Ishikawa (cell line): Measurements from ENCODE around the gene HELQ.

Source experiments
- CEBPB ChIP-seq: IDR thresholded peaks from 2 replicates; pipeline ENCODE4 v1.6.1; 2012
- CREB1 ChIP-seq: IDR thresholded peaks from 2 replicates; pipeline ENCODE4 v1.6.1; 2012; ENCODE audit warnings: low read depth
- EGR1 ChIP-seq: IDR thresholded peaks from 2 replicates; pipeline ENCODE4 v1.6.1; 2012
- EP300 ChIP-seq: IDR thresholded peaks from 2 replicates; pipeline ENCODE4 v1.6.1; 2012; ENCODE audit warnings: borderline replicate concordance
- FOXM1 ChIP-seq: IDR thresholded peaks from 2 replicates; pipeline ENCODE4 v1.6.1; 2012; ENCODE audit warnings: low read depth, borderline replicate concordance
- NFIC ChIP-seq: IDR thresholded peaks from 2 replicates; pipeline ENCODE4 v1.6.1; 2012
- RAD21 ChIP-seq: IDR thresholded peaks from 2 replicates; pipeline ENCODE4 v1.6.1; 2012; ENCODE audit warnings: low read depth
- TAF1 ChIP-seq: IDR thresholded peaks from 2 replicates; pipeline ENCODE4 v1.6.1; 2012; ENCODE audit warnings: low read depth, mild to moderate bottlenecking
- TCF12 ChIP-seq: IDR thresholded peaks from 2 replicates; pipeline ENCODE4 v1.6.1; 2012; ENCODE audit warnings: low read depth
- TEAD4 ChIP-seq: IDR thresholded peaks from 2 replicates; pipeline ENCODE4 v1.6.1; 2012
- YY1 ChIP-seq: IDR thresholded peaks from 2 replicates; pipeline ENCODE4 v1.6.1; 2012; ENCODE audit warnings: low read depth
- ZBTB7A ChIP-seq: IDR thresholded peaks from 2 replicates; pipeline ENCODE4 v1.6.1; 2012; ENCODE audit warnings: low read depth
- TF ChIP-seq, protein P1 (sequence below): IDR thresholded peaks from 2 replicates; pipeline ENCODE4 v1.6.1; 2012
- TF ChIP-seq, protein P2 (sequence below): IDR thresholded peaks from 2 replicates; pipeline ENCODE4 v1.6.1; 2012; ENCODE audit warnings: low read depth, mild to moderate bottlenecking
- TF ChIP-seq, protein P3 (sequence below): IDR thresholded peaks from 2 replicates; pipeline ENCODE4 v1.6.1; 2012

Gene HELQ

DNA sequence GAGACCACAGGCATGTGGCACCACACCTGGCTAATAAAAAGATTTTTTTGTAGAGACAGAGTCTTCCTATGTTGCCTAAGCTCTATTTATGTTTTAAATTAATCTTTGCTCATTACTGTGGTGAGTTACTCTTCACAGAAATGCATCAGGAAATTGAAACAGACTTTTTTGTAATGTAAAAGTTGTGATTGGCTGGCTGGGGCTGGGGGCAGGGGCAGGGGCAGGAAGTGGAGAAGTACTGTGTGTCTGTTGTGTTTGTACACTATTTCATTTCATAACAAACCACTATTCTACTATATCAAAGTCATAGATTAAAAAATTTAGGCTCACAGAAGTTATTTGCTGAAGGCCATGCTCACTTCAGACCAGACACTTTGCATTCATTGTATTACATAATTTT lies 48.4 kb upstream of the HELQ start:
- TF ChIP-seq CREB1 = no peak
- no peak for TF ChIP-seq FOXM1
- TF ChIP-seq CEBPB = no peak
- TF ChIP-seq EP300 = no peak
- no peak for TF ChIP-seq TCF12
- no peak for TF ChIP-seq EGR1
- TF ChIP-seq, protein P1, sequence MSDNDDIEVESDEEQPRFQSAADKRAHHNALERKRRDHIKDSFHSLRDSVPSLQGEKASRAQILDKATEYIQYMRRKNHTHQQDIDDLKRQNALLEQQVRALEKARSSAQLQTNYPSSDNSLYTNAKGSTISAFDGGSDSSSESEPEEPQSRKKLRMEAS = no peak
- TF ChIP-seq, protein P2, sequence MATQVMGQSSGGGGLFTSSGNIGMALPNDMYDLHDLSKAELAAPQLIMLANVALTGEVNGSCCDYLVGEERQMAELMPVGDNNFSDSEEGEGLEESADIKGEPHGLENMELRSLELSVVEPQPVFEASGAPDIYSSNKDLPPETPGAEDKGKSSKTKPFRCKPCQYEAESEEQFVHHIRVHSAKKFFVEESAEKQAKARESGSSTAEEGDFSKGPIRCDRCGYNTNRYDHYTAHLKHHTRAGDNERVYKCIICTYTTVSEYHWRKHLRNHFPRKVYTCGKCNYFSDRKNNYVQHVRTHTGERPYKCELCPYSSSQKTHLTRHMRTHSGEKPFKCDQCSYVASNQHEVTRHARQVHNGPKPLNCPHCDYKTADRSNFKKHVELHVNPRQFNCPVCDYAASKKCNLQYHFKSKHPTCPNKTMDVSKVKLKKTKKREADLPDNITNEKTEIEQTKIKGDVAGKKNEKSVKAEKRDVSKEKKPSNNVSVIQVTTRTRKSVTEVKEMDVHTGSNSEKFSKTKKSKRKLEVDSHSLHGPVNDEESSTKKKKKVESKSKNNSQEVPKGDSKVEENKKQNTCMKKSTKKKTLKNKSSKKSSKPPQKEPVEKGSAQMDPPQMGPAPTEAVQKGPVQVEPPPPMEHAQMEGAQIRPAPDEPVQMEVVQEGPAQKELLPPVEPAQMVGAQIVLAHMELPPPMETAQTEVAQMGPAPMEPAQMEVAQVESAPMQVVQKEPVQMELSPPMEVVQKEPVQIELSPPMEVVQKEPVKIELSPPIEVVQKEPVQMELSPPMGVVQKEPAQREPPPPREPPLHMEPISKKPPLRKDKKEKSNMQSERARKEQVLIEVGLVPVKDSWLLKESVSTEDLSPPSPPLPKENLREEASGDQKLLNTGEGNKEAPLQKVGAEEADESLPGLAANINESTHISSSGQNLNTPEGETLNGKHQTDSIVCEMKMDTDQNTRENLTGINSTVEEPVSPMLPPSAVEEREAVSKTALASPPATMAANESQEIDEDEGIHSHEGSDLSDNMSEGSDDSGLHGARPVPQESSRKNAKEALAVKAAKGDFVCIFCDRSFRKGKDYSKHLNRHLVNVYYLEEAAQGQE = no peak
- TF ChIP-seq, protein P3, sequence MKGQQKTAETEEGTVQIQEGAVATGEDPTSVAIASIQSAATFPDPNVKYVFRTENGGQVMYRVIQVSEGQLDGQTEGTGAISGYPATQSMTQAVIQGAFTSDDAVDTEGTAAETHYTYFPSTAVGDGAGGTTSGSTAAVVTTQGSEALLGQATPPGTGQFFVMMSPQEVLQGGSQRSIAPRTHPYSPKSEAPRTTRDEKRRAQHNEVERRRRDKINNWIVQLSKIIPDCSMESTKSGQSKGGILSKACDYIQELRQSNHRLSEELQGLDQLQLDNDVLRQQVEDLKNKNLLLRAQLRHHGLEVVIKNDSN = no peak
- TF ChIP-seq TEAD4 = no peak
- TF ChIP-seq YY1 = no peak
- no peak for TF ChIP-seq TAF1
- no peak for TF ChIP-seq RAD21
- TF ChIP-seq NFIC = no peak
- TF ChIP-seq ZBTB7A = no peak

DNA sequence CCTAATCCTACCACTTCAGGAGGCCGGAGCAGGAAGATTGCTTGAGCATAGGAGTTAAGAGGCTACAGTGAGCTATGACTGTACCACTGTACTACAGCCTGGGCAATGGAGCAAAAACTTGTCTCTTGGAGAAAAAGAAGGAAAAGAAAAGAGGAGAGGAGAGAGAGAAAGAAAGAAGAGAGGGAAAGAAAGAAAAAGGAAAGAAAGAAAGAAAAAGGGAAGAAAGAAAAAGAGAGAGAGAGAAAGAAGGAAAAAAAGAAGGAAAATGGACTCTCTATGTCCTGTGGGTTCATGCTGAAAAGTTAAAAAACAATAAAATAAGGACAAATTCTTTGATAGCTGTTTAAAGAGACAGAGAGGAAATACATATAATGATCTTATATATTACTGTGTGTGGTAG lies 42.6 kb upstream of the HELQ start:
- TF ChIP-seq TCF12 = no peak
- TF ChIP-seq ZBTB7A = no peak
- TF ChIP-seq, protein P3 = no peak
- TF ChIP-seq YY1 = no peak
- no peak for TF ChIP-seq CEBPB
- TF ChIP-seq TEAD4 = no peak
- TF ChIP-seq RAD21 = no peak
- no peak for TF ChIP-seq TAF1
- TF ChIP-seq EP300 = no peak
- TF ChIP-seq FOXM1 = no peak
- TF ChIP-seq, protein P2 = no peak
- no peak for TF ChIP-seq NFIC
- TF ChIP-seq, protein P1 = no peak
- TF ChIP-seq EGR1 = no peak
- no peak for TF ChIP-seq CREB1

DNA sequence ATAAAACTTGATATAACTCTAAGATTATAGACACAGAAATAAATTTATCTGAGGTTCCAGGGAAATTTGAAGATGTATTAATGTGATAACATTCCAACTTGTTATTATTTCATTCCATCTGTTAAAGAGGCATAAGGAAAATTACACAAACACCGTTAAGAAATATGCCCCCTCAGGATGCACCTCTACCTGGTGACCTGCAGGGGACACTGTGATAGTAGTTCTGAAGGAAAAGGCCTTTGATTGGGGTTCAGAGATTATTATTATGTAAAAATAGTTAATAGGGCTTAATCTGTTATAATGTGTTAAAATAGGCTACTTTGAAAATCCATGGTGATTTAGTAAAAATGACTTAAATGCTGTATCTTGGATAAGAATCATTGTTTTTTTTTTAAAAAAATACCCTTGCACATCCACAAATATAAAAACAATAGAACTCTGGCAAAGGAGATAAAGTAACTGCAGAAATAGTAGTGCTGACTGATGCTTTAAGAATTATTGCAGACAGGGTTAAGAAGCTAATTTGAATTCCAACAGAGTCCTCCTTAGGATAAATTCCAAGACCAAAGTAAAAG lies 35.3 kb upstream of the HELQ start:
- TF ChIP-seq YY1 (no peak), ZBTB7A (no peak), NFIC (no peak), TEAD4 (no peak), EGR1 (no peak), FOXM1 (no peak), CEBPB (no peak), RAD21 (peak; percentile 71)
- TF ChIP-seq, protein P2 = no peak

DNA sequence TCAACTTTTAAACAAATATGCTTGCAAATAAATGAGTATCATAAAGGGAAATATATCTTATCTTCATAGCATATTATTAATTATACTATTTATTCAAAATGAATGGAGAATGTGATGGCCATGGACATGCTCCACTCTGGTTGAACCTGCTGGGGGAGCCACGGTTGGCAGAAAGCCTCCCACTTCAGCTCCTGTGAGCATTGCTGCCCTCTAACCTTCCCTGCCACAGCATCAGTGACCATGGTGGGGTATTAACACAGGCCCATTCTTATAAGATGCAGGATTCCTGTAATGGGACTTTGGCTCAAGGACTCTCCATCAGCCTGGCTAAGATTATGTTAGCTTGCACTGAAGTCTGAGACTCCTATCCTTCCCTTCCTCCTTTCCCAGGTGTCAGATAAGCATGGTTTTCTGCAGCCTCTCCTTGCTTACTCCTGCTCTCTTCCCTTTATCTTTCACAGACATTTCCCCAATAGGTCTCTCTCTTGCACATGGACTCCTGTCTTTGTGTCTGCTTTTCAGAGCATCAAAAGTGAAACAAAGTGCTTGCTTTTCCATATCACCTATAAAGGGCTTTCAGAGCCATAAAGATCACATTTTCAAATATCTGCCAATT lies 34.2 kb upstream of the HELQ start:
- TF ChIP-seq FOXM1 (no peak), NFIC (no peak), TCF12 (no peak), TAF1 (no peak), ZBTB7A (no peak), RAD21 (no peak), CREB1 (no peak), CEBPB (no peak), TEAD4 (no peak), EP300 (no peak), YY1 (no peak), EGR1 (no peak)
- TF ChIP-seq, protein P1 = no peak
- TF ChIP-seq, protein P3 = no peak
- TF ChIP-seq, protein P2 = no peak
